Mammary epithelial cell (primary cell): ENCODE measurements around the gene PLAAT1.

Source experiments
- CTCF ChIP-seq, 2 donors: IDR thresholded peaks in 1 of 2; conservative IDR thresholded peaks in 1 of 2; 2 replicates each; pipeline ENCODE4 v1.5.1; 2011 to 2012; ENCODE audit warnings: inconsistent platforms in 2 of 2, low read length in 2 of 2, mild to moderate bottlenecking in 2 of 2, control low read depth in 1 of 2, low read depth in 1 of 2; ENCODE audit not compliant: insufficient read depth in 1 of 2; ENCODE audit errors: extremely low read depth in 1 of 2
- EZH2 ChIP-seq: IDR thresholded peaks from 2 replicates; pipeline ENCODE4 v1.6.1; 2012; ENCODE audit warnings: low read length, inconsistent platforms, borderline replicate concordance

DNA sequence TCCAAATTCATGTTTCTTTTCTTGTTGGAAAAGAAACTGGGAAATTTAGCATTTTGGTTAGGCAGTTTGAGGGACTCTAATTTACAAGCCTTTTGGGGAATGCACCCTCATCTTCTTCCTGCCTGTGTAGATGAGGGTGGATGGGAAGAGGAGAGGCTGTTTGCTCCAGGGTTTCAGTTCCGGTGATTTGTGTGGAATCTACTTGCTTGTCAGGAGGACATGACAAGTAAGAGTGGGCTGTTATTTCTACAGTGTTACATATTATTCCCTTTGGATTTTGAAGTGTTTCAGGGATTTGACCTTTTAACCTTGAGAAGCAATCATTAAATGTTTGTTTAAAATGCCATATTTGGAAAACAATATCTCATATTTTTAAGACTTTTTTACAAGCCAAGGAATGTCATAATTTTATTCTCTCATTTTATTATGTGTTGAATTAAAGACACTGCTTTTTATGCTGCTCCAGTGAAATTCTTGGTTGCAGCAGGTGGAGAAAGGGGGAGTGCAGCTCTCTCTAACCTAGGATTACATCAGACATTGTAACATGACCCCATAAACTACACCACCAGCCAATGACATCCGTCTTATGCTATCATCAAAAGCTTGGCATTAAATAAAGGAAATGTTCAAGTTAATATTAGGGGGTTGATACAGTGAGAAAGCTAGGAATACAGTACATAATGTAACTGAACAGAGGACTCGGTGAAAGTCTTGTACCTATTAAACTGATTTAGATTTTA lies 30.2 kb downstream of the PLAAT1 start:
- TF ChIP-seq CTCF (conservative IDR thresholded peaks at IDR 0.05 in 1 of 2, IDR thresholded peaks at IDR 0.05 in 1 of 2; ENCODE audit: extremely low read depth in 1 of 2, insufficient read depth in 1 of 2, low read depth in 1 of 2, low read length in 2 of 2) (no peak), EZH2 (no peak)
